GM18951 (cell line): ENCODE measurements around the gene SLC52A1.

Experiments
- POLR2A ChIP-seq: IDR thresholded peaks from 4 replicates; pipeline ENCODE4 v1.6.1; 2011; ENCODE audit warnings: mild to moderate bottlenecking; ENCODE audit not compliant: insufficient read length, insufficient read depth; ENCODE audit errors: extremely low read depth
- in situ Hi-C: fragments of 300-500 bp; cut with MboI; formaldehyde crosslinking; loops from one replicate; pipeline ENCODE4 v1.12.0; 2022; ENCODE audit warnings: low sequenced_read_pairs, mixed read lengths, inconsistent platforms; ENCODE audit not compliant: unreplicated experiment

The SLC52A1 gene

GRCh38 chr17:4997302-4998026, 37.8 kb downstream of the SLC52A1 start, which contains the start of the genes INCA1 and KIF1C:
INCA1 (minus strand) TSS chr17:4997522; CDS start chr17:4994437, 3,085 bp downstream.
KIF1C (plus strand) TSS chr17:4997950; CDS start chr17:5000247, 2,297 bp downstream.
- peak; percentile 58 for TF ChIP-seq POLR2A
- in situ Hi-C loops: no loop called here

GRCh38 chr17:4994081-4994595, 41.1 kb downstream of the SLC52A1 start:
- no peak for TF ChIP-seq POLR2A
- in situ Hi-C loops: no loop called here

- TF ChIP-seq POLR2A: peak; percentile 38
- in situ Hi-C loops: no loop called here
Observed at GRCh38 chr17:4987767-4988567, 47.3 kb downstream of the SLC52A1 start.

DNA sequence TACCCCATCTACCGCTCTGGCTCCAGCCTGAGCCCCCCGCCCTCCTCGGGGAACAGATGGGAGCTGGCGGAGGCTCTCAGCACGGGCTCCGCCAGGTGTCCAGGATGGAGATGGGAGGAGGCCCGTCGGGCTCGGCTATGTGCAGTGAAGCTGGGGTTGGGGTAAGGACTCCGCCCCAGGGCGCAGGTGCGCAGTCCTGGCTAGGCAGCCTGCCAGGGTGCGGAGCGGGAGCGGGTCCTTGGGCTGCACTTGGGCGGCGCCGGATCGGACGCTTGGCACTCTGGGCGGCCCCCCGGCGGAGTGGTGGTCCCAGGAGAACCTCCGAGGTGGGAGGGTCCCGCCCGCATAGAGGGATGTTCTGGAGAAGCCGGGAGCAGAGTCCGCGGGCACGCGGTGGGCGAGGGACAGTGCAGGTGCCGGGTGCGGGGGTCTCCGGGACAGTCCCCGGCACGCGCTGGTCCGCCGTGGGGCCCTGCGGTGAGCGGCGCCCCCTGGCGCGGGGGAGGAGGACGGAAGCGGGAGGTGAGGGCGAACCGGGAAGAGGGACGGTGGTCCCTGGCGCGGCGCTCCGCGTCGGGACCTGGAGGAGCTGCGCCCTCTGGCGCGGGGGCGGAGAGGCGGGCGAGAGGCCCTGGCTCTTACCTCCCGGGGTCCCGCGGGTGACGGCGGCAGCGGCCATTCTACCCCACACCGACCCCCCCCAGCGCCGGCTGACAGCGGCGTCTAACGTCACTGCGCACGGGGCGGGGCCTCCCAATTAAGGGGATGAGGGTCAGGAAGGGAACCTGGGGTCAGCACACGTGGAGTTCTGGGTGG, 48.1 kb downstream of the SLC52A1 start, which contains the start of gene CAMTA2:
Gene CAMTA2, minus strand, starts transcription at position 725 of the 816 bp plus-strand sequence. CDS start 1,453 bp downstream, outside the sequence.
- in situ Hi-C loops: no loop called here
- peak; percentile 83 for TF ChIP-seq POLR2A

GRCh38 chr17:4986403-4986802, 48.8 kb downstream of the SLC52A1 start:
- in situ Hi-C loops: no loop called here
- TF ChIP-seq POLR2A: no peak
